BJ (cell line): ENCODE measurements around the gene GALNT11. TPM values are rescaled to one million over a fixed set of nuclear protein-coding genes. Genes with fewer than 3 reads are reported as not detected.

Experiments used
- CTCF ChIA-PET: fragments of 350-600 bp; formaldehyde crosslinking; extraction: SDS; loops from one replicate; lab custom pipeline; 2021; ENCODE audit warnings: antibody characterized with exemption, inconsistent platforms; lab: Yijun Ruan, JAX
- POLR2A ChIA-PET: fragments of 300-600 bp; sonication (Branson Sonifier 250); formaldehyde crosslinking; extraction: SDS; loops from one replicate; lab custom pipeline; 2021; ENCODE audit warnings: antibody characterized with exemption; lab: Charles Lee
- DNase-seq: peaks from one replicate; pipeline ENCODE4 v3.0.0-alpha.2; 2011; ENCODE audit warnings: low read depth
- H3K27me3 ChIP-seq: 2 replicates; pipeline ENCODE4 v1.6.0; 2011; ENCODE audit warnings: low read length; ENCODE audit not compliant: control insufficient read depth, insufficient read depth
- H3K36me3 ChIP-seq: 2 replicates; pipeline ENCODE4 v1.5.1; 2011; ENCODE audit warnings: low read length; ENCODE audit not compliant: control insufficient read depth, insufficient read depth
- H3K4me3 ChIP-seq: 2 replicates; pipeline ENCODE4 v1.5.1; 2011; ENCODE audit warnings: low read depth, mild to moderate bottlenecking, control low read depth, low read length
- polyA plus RNA-seq: library from polyadenylated mRNA; depleted of rRNA; stranded (reverse); fragments of >200 nt; gene quantifications from 2 replicates; pipeline ENCODE4 v1.2.3, GENCODE V29; 2011
- TF ChIP-seq, protein P1 (sequence below): IDR thresholded peaks from 2 replicates; pipeline ENCODE4 v1.5.1; 2011; ENCODE audit warnings: low read depth, mild to moderate bottlenecking, control low read depth, inconsistent platforms, low read length, moderate library complexity; ENCODE audit not compliant: insufficient read depth

The GALNT11 gene
- polyA plus RNA-seq, 1 experiment: 18.7 TPM

DNA sequence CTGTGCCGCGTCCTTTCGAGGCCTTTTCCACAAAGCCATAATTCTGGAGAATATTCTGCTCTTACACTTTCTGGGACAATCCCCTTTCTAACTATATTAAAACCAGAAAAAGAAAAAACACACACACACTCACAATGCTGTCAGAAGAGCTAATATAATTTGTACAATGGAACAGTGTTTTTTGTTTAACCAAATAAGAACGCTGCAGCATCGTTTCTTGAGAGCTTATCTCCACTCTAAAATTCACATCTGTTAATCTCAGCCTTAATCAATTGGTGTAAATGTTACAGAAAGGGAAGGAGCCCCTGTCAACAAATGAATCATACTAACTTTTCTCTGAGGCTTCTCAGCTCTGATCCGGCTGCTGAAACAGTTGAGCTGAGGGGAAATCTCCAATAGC is 123.9 kb downstream of the GALNT11 start:
- Histone ChIP-seq H3K27me3 (no peaks in the 10 kb centered on the region), H3K36me3 (peaks cover 27% of the 10 kb centered on the region), H3K4me3 (no peak overlapping the region)
- TF ChIP-seq, protein P1, sequence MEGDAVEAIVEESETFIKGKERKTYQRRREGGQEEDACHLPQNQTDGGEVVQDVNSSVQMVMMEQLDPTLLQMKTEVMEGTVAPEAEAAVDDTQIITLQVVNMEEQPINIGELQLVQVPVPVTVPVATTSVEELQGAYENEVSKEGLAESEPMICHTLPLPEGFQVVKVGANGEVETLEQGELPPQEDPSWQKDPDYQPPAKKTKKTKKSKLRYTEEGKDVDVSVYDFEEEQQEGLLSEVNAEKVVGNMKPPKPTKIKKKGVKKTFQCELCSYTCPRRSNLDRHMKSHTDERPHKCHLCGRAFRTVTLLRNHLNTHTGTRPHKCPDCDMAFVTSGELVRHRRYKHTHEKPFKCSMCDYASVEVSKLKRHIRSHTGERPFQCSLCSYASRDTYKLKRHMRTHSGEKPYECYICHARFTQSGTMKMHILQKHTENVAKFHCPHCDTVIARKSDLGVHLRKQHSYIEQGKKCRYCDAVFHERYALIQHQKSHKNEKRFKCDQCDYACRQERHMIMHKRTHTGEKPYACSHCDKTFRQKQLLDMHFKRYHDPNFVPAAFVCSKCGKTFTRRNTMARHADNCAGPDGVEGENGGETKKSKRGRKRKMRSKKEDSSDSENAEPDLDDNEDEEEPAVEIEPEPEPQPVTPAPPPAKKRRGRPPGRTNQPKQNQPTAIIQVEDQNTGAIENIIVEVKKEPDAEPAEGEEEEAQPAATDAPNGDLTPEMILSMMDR: no peak
- ChIA-PET POLR2A (no interaction called here), CTCF (interaction anchor here (0.5 to 2.2 kb wide), 4 partner anchors 9 to 558 kb away, joined by 3 to 5 read pairs (median 3); no protein-coding TSS in a partner anchor)
- DNase-seq: no peak

DNA sequence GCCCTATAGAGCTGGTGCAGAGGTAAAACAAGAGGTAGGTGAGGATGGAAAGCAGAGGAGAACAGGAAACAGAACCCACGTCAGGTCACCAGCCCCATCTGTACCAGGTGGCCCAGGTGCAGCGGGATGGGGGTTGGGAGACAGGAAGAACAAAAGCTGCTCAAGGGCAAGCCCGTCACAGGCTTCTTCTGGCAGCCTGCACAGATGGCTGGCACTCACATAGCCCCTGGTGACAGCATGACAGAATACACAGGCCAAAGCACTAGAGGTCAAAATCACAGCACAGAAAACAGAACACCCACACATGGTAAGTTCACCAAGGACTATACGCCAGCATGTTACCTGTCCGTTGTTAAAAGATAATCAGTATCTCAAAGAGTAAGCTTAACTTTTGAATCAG is 126.8 kb downstream of the GALNT11 start:
- no peaks in the 10 kb centered on the region for H3K27me3 ChIP-seq
- CTCF ChIA-PET: interaction anchor here (0.7 to 1.6 kb wide), 4 partner anchors 9 to 672 kb away, joined by 3 to 5 read pairs (median 3); no protein-coding TSS in a partner anchor
- POLR2A ChIA-PET: no interaction called here
- TF ChIP-seq, protein P1: no peak
- peaks cover 28% of the 10 kb centered on the region for H3K36me3 ChIP-seq
- no peak for DNase-seq
- no peak overlapping the region for H3K4me3 ChIP-seq

DNA sequence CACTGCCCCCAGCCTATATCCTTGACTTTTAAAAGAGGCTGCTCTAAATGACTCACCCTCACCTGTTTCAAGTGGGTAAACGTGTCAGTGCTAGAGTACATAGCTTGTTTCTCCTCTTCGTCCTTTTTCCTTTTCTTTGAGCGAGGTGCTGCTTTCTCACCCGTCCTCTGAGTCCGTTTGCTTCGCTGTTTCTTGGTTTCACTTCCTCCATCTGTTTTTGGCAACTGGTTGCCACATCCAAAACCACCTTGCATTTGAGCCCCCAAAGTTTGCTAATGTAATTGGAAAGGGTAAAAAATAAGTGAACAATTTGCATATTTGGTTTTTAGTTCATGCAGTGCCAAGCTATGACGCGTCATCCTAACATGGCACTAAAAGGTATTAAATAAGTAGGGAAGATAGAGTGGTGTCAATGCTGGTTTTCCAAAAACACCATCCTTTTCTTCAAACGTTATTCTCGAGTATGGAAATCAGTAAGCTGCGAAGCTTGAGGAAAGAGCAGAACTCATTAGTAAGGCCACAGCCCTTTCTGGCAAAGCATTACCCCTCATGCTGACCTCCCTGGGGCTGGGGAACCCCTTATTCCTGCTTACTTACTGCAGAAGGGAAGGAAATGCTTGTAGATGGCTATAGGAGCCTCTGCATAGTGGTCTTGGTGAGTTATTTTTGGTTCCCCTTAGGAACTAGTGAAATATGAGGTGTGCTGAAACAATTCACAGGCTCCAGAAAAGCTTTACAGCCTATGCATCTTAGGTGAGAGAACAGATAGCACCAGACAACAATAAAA is 133.5 kb downstream of the GALNT11 start:
- POLR2A ChIA-PET: no interaction called here

DNA sequence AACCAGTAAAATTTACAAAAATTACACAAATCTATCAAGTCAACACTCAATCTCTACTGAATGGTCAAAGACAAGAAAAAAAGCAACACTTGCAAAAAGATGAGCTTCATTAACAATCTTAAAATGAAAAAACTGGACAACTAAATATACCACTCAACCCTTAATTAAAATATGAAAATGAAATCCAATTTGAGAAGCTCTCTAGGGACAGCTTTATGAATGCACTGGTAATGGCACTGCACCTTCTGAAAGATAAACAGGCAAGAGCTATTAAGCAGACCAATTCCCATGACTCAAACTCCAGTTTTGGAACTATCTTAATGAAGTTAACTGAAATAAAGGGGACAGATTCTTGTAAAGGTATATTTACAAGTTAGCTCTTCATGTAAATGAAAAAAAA is 135.7 kb downstream of the GALNT11 start:
- DNase-seq: no peak
- CTCF ChIA-PET: interaction anchor here (0.6 kb wide), 2 partner anchors 15 to 26 kb away, joined by 3 read pairs; no protein-coding TSS in a partner anchor

More for the DNA sequence above, 133.5 kb downstream of the GALNT11 start:
- no peak for DNase-seq
- TF ChIP-seq, protein P1: no peak
- no peak overlapping the region for H3K4me3 ChIP-seq
- CTCF ChIA-PET: no interaction called here
- peaks cover 27% of the 10 kb centered on the region for H3K36me3 ChIP-seq
- H3K27me3 ChIP-seq: no peaks in the 10 kb centered on the region

DNA sequence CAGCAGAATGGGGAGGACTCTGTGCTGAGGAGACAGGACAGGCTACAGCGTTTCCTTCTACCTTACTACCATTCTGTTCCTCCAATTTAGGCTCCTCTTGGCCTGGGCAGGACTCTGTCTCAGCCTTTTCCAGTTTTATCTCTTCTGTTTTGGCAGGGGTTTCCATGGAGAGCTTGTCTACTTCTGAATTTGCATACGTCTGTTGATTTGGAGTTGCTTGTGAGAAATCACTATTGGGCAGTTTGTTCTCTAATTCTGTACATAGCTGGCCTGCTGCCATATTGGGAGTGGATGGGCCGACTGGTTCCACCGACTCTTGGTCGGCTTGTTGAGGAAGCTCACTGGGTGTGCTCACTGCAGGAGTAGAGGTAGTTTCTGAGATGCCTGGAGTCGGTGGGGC is 136.8 kb downstream of the GALNT11 start:
- H3K36me3 ChIP-seq: peaks cover 19% of the 10 kb centered on the region
- ChIA-PET POLR2A (no interaction called here), CTCF (no interaction called here)
- TF ChIP-seq, protein P1: no peak
- H3K27me3 ChIP-seq: no peaks in the 10 kb centered on the region
- H3K4me3 ChIP-seq: no peak overlapping the region
- DNase-seq: no peak

More for the DNA sequence above, 135.7 kb downstream of the GALNT11 start:
- TF ChIP-seq, protein P1: no peak
- Histone ChIP-seq H3K27me3 (no peaks in the 10 kb centered on the region), H3K36me3 (peaks cover 22% of the 10 kb centered on the region), H3K4me3 (no peak overlapping the region)
- POLR2A ChIA-PET: no interaction called here
